CD4-positive, alpha-beta T cell (primary cell): ENCODE data around the gene EEPD1. TPM values are rescaled to one million over a fixed set of nuclear protein-coding genes. Genes with fewer than 3 reads are reported as not detected.

Source experiments
- ATAC-seq: fragments of 200-7000 bp; cut with Tn5 transposase; one replicate; pipeline ENCODE4 v1.10.0; 2022; ENCODE audit warnings: mild to moderate bottlenecking; ENCODE audit not compliant: poor library complexity
- CTCF ChIA-PET: fragments of 350-600 bp; sonication (Branson Sonifier 250); formaldehyde crosslinking; loops from one replicate; lab custom pipeline; 2021; ENCODE audit warnings: antibody characterized with exemption, inconsistent platforms; lab: Charles Lee
- POLR2A ChIA-PET: fragments of 350-600 bp; sonication (Branson Sonifier 250); formaldehyde crosslinking; loops from one replicate; lab custom pipeline; 2021; ENCODE audit warnings: antibody characterized with exemption, inconsistent platforms; lab: Charles Lee
- DNase-seq, 14 experiments: peaks; one replicate each; pipeline ENCODE4 v3.0.0-alpha.2; 2013 to 2020; ENCODE audit warnings: mixed read lengths in 2 of 14
- H3K27ac ChIP-seq, 2 donors: one replicate each; pipeline versions ENCODE4 v1.5.1 to v1.7.0; 2013; ENCODE audit warnings: low read length in 2 of 2, low read depth in 1 of 2, mild to moderate bottlenecking in 1 of 2
- H3K27me3 ChIP-seq, 2 experiments: 1 replicate in 1 of 2; 2 replicates in 1 of 2; pipeline versions ENCODE4 v1.6.1 to v1.7.0; 2013; ENCODE audit warnings: low read length in 2 of 2, control low read depth in 1 of 2, mild to moderate bottlenecking in 1 of 2, moderate library complexity in 1 of 2; ENCODE audit not compliant: insufficient read depth in 2 of 2, control insufficient read depth in 1 of 2
- H3K36me3 ChIP-seq: one replicate; pipeline ENCODE4 v1.6.1; 2013; ENCODE audit warnings: low read length, control low read depth; ENCODE audit not compliant: insufficient read depth
- H3K4me1 ChIP-seq: one replicate; pipeline ENCODE4 v1.6.1; 2013; ENCODE audit warnings: low read length, control low read depth; ENCODE audit not compliant: insufficient read depth
- H3K4me3 ChIP-seq: one replicate; pipeline ENCODE4 v1.5.1; 2013; ENCODE audit warnings: mild to moderate bottlenecking, low read length, moderate library complexity
- H3K9me3 ChIP-seq, 2 experiments: 1 replicate in 1 of 2; 2 replicates in 1 of 2; pipeline versions ENCODE4 v1.6.1 to v1.7.0; 2013; ENCODE audit warnings: low read length in 2 of 2, mild to moderate bottlenecking in 2 of 2, control low read depth in 1 of 2, moderate library complexity in 1 of 2; ENCODE audit not compliant: control insufficient read depth in 1 of 2, insufficient read depth in 1 of 2
- H3K27ac Mint-ChIP-seq: one replicate; pipeline ENCODE4 v1.8.0; 2020; ENCODE audit warnings: mixed read lengths
- H3K27me3 Mint-ChIP-seq: one replicate; pipeline ENCODE4 v1.8.0; 2021; ENCODE audit warnings: mixed read lengths
- H3K36me3 Mint-ChIP-seq: one replicate; pipeline ENCODE4 v1.8.0; 2021; ENCODE audit warnings: low read depth, mixed read lengths
- H3K4me1 Mint-ChIP-seq: one replicate; pipeline ENCODE4 v1.8.0; 2021; ENCODE audit warnings: low read depth, mixed read lengths
- H3K4me3 Mint-ChIP-seq: one replicate; pipeline ENCODE4 v1.8.0; 2020; ENCODE audit warnings: mild to moderate bottlenecking, mixed read lengths
- H3K9me3 Mint-ChIP-seq: one replicate; pipeline ENCODE4 v1.8.0; 2020; ENCODE audit warnings: mixed read lengths
- CTCF ChIP-seq: fragments of 200-600 bp; IDR thresholded peaks from one replicate; pipeline ENCODE4 v1.8.0; 2022; ENCODE audit warnings: antibody characterized with exemption, mild to moderate bottlenecking
- intact Hi-C, 2 experiments: fragments of 100-400 bp; cut with DNase I in 1 of 2; cut with micrococcal nuclease in 1 of 2; formaldehyde crosslinking; loops; one replicate each; pipeline versions ENCODE4 v1.15.1 to v1.9.0; 2023 to 2025; cut with DNase I, micrococcal nuclease
- total RNA-seq, 174 experiments: library from RNA in 2 of 174; stranded (reverse) in 2 of 174; gene quantifications; one replicate each; pipeline ENCODE4 v1.2.3 and lab custom pipeline; 2021 to 2026

Gene EEPD1
- total RNA-seq, 2 experiments from 2014 or later: 4.4 to 4.6 TPM

GRCh38 chr7:36128448-36129047, 24.5 kb upstream of the EEPD1 start:
- no peak overlapping the region for H3K27ac ChIP-seq
- peaks cover 17% of the 10 kb centered on the region for H3K4me1 ChIP-seq
- Mint-ChIP-seq H3K27ac (no peak overlapping the region), H3K4me3 (no peak overlapping the region), H3K4me1 (peaks cover 6% of the 10 kb centered on the region), H3K27me3 (no peaks in the 10 kb centered on the region), H3K36me3 (no peaks in the 10 kb centered on the region), H3K9me3 (peaks cover 3% of the 10 kb centered on the region)
- ChIA-PET POLR2A (no interaction called here), CTCF (no interaction called here)
- H3K27me3 ChIP-seq: no peaks in the 10 kb centered on the region
- ATAC-seq: no peak
- intact Hi-C loops: loop anchor here in 1 of 2 experiments (5.0 kb wide), 1 partner anchor 164 kb away; no protein-coding TSS in a partner anchor
- H3K9me3 ChIP-seq: no peaks in the 10 kb centered on the region
- no peak overlapping the region for H3K4me3 ChIP-seq
- no peaks in the 10 kb centered on the region for H3K36me3 ChIP-seq
- DNase-seq: peak in 2 of 14 experiments; percentile 24 to 27
- TF ChIP-seq CTCF: peak; percentile 65

- Mint-ChIP-seq H3K4me3 (no peak overlapping the region), H3K4me1 (peaks cover 6% of the 10 kb centered on the region), H3K9me3 (peaks cover 3% of the 10 kb centered on the region), H3K27me3 (no peaks in the 10 kb centered on the region), H3K36me3 (no peaks in the 10 kb centered on the region), H3K27ac (no peak overlapping the region)
- no peak for TF ChIP-seq CTCF
- intact Hi-C loops: loop anchor here in 1 of 2 experiments (5.0 kb wide), 1 partner anchor 163 kb away; no protein-coding TSS in a partner anchor
- Histone ChIP-seq H3K4me3 (no peak overlapping the region), H3K27me3 (no peaks in the 10 kb centered on the region), H3K27ac (no peak overlapping the region), H3K9me3 (no peaks in the 10 kb centered on the region), H3K4me1 (peaks cover 17% of the 10 kb centered on the region), H3K36me3 (no peaks in the 10 kb centered on the region)
- ATAC-seq (no peak), DNase-seq (no peak)
- ChIA-PET POLR2A (no interaction called here), CTCF (no interaction called here)
Observed at GRCh38 chr7:36129048-36129534, 24.0 kb upstream of the EEPD1 start.

- POLR2A ChIA-PET: no interaction called here
- DNase-seq (no peak), ATAC-seq (no peak)
- Histone ChIP-seq H3K9me3 (no peaks in the 10 kb centered on the region), H3K36me3 (no peaks in the 10 kb centered on the region), H3K4me3 (no peak overlapping the region), H3K27me3 (no peaks in the 10 kb centered on the region), H3K4me1 (peaks cover 17% of the 10 kb centered on the region), H3K27ac (no peak overlapping the region)
- Mint-ChIP-seq H3K27ac (no peak overlapping the region), H3K27me3 (no peaks in the 10 kb centered on the region), H3K36me3 (no peaks in the 10 kb centered on the region), H3K4me3 (no peak overlapping the region), H3K4me1 (peaks cover 6% of the 10 kb centered on the region), H3K9me3 (peaks cover 3% of the 10 kb centered on the region)
- no peak for TF ChIP-seq CTCF
- intact Hi-C loops: no loop called here
- CTCF ChIA-PET: no interaction called here
Observed at GRCh38 chr7:36130236-36130945, 22.7 kb upstream of the EEPD1 start.
